GM23338 (cell line): ENCODE results near the gene SLN. TPM values are rescaled to one million over a fixed set of nuclear protein-coding genes. Genes with fewer than 3 reads are reported as not detected.

Experiments
- ATAC-seq: fragments of 200-7000 bp; cut with Tn5 transposase; 3 replicates; pipeline ENCODE4 v1.9.1; 2020
- DNase-seq: peaks from one replicate; pipeline ENCODE4 v3.0.0-alpha.2; 2015; ENCODE audit warnings: low spot score
- H2AFZ ChIP-seq: fragments of 200-600 bp; sonication (generic); 2 replicates; pipeline ENCODE4 v1.8.0; 2016; ENCODE audit warnings: antibody characterized with exemption, mild to moderate bottlenecking, moderate library complexity
- H3F3A ChIP-seq: fragments of 200-600 bp; sonication (generic); replicated peaks from 2 replicates; pipeline ENCODE4 v1.8.0; 2017; ENCODE audit warnings: antibody characterized with exemption, mixed run types, low read depth
- H3K27ac ChIP-seq: fragments of 200-600 bp; sonication (generic); 2 replicates; pipeline ENCODE4 v1.6.1; 2016; ENCODE audit warnings: low read depth
- H3K27me3 ChIP-seq: fragments of 200-600 bp; sonication (generic); 2 replicates; pipeline ENCODE4 v1.8.0; 2016; ENCODE audit warnings: mild to moderate bottlenecking, mixed run types, moderate library complexity; ENCODE audit not compliant: insufficient read depth
- H3K36me3 ChIP-seq: fragments of 200-600 bp; sonication (generic); 2 replicates; pipeline ENCODE4 v1.8.0; 2016; ENCODE audit warnings: mild to moderate bottlenecking; ENCODE audit not compliant: insufficient read depth
- H3K4me1 ChIP-seq: fragments of 200-600 bp; sonication (generic); 2 replicates; pipeline ENCODE4 v1.8.0; 2016; ENCODE audit warnings: mild to moderate bottlenecking, moderate library complexity; ENCODE audit not compliant: insufficient read depth
- H3K4me2 ChIP-seq: fragments of 200-600 bp; sonication (generic); 2 replicates; pipeline ENCODE4 v1.7.1; 2017; ENCODE audit warnings: mixed run types
- H3K4me3 ChIP-seq: fragments of 200-600 bp; sonication (generic); 2 replicates; pipeline ENCODE4 v1.6.1; 2016; ENCODE audit warnings: mixed run types
- H3K79me2 ChIP-seq: fragments of 200-600 bp; sonication (generic); replicated peaks from 2 replicates; pipeline ENCODE4 v1.8.0; 2017; ENCODE audit warnings: mild to moderate bottlenecking; ENCODE audit not compliant: insufficient read depth
- H3K9me2 ChIP-seq: fragments of 200-600 bp; sonication (generic); 2 replicates; pipeline ENCODE4 v1.8.0; 2017; ENCODE audit not compliant: insufficient read depth
- H4K20me1 ChIP-seq: fragments of 200-600 bp; sonication (generic); replicated peaks from 2 replicates; pipeline ENCODE4 v1.8.0; 2017; ENCODE audit warnings: mild to moderate bottlenecking; ENCODE audit not compliant: insufficient read depth
- H3K27ac Mint-ChIP-seq: 2 replicates; pipeline ENCODE4 v1.8.0; 2020; ENCODE audit warnings: inconsistent platforms, mild to moderate bottlenecking, moderate library complexity, mixed read lengths
- H3K27me3 Mint-ChIP-seq: 3 replicates; pipeline ENCODE4 v1.8.0; 2022; ENCODE audit warnings: low read depth, mild to moderate bottlenecking, moderate library complexity, mixed read lengths, inconsistent platforms; ENCODE audit not compliant: insufficient read depth, poor library complexity
- H3K36me3 Mint-ChIP-seq: 3 replicates; pipeline ENCODE4 v1.8.0; 2021; ENCODE audit warnings: low read depth, mild to moderate bottlenecking, inconsistent platforms, moderate library complexity, mixed read lengths
- H3K4me1 Mint-ChIP-seq: 3 replicates; pipeline ENCODE4 v1.8.0; 2020; ENCODE audit warnings: mild to moderate bottlenecking, inconsistent platforms, mixed read lengths
- H3K4me3 Mint-ChIP-seq: 3 replicates; pipeline ENCODE4 v1.8.0; 2021; ENCODE audit warnings: moderate library complexity, mild to moderate bottlenecking, inconsistent platforms, mixed read lengths
- H3K9me3 Mint-ChIP-seq: 3 replicates; pipeline ENCODE4 v1.8.0; 2020; ENCODE audit warnings: moderate library complexity, mild to moderate bottlenecking, inconsistent platforms, mixed read lengths
- CREB1 ChIP-seq: fragments of 250-450 bp; sonication (Bioruptor Pico); IDR thresholded peaks from 2 replicates; pipeline ENCODE4 v1.5.0; 2020; ENCODE audit warnings: low read depth, mild to moderate bottlenecking, moderate library complexity
- CTCF ChIP-seq, 2 experiments: fragments of 200-600 bp in 1 of 2; sonication (generic) in 1 of 2; conservative IDR thresholded peaks; 2 replicates each; pipeline versions ENCODE4 v1.5.1 to v1.6.1; 2016 to 2017; ENCODE audit warnings: antibody characterized with exemption in 2 of 2, low read depth in 2 of 2, mild to moderate bottlenecking in 2 of 2, moderate library complexity in 1 of 2
- EZH2 ChIP-seq: fragments of 200-600 bp; sonication (generic); IDR thresholded peaks from one replicate; pipeline ENCODE4 v1.8.0; 2017; ENCODE audit warnings: antibody characterized with exemption, mild to moderate bottlenecking, low read depth; ENCODE audit not compliant: unreplicated experiment
- EZH2phosphoT487 ChIP-seq: fragments of 200-600 bp; sonication (generic); IDR thresholded peaks from one replicate; pipeline ENCODE4 v1.8.1; 2018; ENCODE audit warnings: antibody characterized with exemption; ENCODE audit not compliant: unreplicated experiment
- JUNB ChIP-seq: IDR thresholded peaks from one replicate; pipeline ENCODE4 v1.6.1; 2016; ENCODE audit warnings: antibody characterized with exemption; ENCODE audit not compliant: unreplicated experiment
- NANOG ChIP-seq: IDR thresholded peaks from 2 replicates; pipeline ENCODE4 v1.6.1; 2016; ENCODE audit warnings: antibody characterized with exemption, borderline replicate concordance
- POLR2AphosphoS5 ChIP-seq: IDR thresholded peaks from 2 replicates; pipeline ENCODE4 v1.6.1; 2016; ENCODE audit warnings: antibody characterized with exemption, low read depth
- REST ChIP-seq: IDR thresholded peaks from one replicate; pipeline ENCODE4 v1.6.1; 2018; ENCODE audit warnings: antibody characterized with exemption; ENCODE audit not compliant: unreplicated experiment
- STAT1 ChIP-seq: IDR thresholded peaks from one replicate; pipeline ENCODE4 v1.6.1; 2016; ENCODE audit warnings: antibody characterized with exemption; ENCODE audit not compliant: unreplicated experiment
- ZNF114 ChIP-seq: fragments of 250-450 bp; sonication (Bioruptor Pico); IDR thresholded peaks from 2 replicates; pipeline ENCODE4 v1.5.0; 2020; ENCODE audit warnings: mild to moderate bottlenecking, moderate library complexity
- ZNF331 ChIP-seq: fragments of 250-450 bp; sonication (Bioruptor Pico); IDR thresholded peaks from 2 replicates; pipeline ENCODE4 v1.5.0; 2020; ENCODE audit warnings: low read depth, mild to moderate bottlenecking, moderate library complexity
- ZNF462 ChIP-seq: fragments of 250-450 bp; sonication (Bioruptor Pico); IDR thresholded peaks from 2 replicates; pipeline ENCODE4 v1.5.0; 2020; ENCODE audit warnings: mild to moderate bottlenecking, moderate library complexity
- polyA plus RNA-seq: library from polyadenylated mRNA; unstranded; fragments of >200 nt; fragmentation: Nextera tagmentation; extraction: Ambion mirVana; gene quantifications from 2 replicates; pipeline ENCODE4 v1.2.1, GENCODE V29; 2016
- total RNA-seq: library from RNA; depleted of rRNA; stranded (reverse); fragments of >200 nt; shearing (Covaris generic); gene quantifications from 2 replicates; pipeline ENCODE4 v1.2.3, GENCODE V29; 2014

Gene SLN
- total and polyA plus RNA-seq, 2 experiments from 2014 or later: not detected

- Mint-ChIP-seq H3K27me3 (no peaks in the 10 kb centered on the region), H3K27ac (no peak overlapping the region), H3K36me3 (no peaks in the 10 kb centered on the region), H3K4me1 (peaks cover 3% of the 10 kb centered on the region; the same call in 2 of the 3 replicates), H3K4me3 (no peak overlapping the region), H3K9me3 (no peaks in the 10 kb centered on the region)
- H3K4me3 ChIP-seq: no peak overlapping the region
- no peaks in the 10 kb centered on the region for H3K27me3 ChIP-seq
- no peak overlapping the region for H3K27ac ChIP-seq
- no peaks in the 10 kb centered on the region; the same call in 1 of the 2 replicates for H3K36me3 ChIP-seq
- H3K79me2 ChIP-seq: no peaks in the 10 kb centered on the region
- ATAC-seq: no peak
- H2AFZ ChIP-seq: no peak overlapping the region
- H3F3A ChIP-seq: no peaks in the 10 kb centered on the region
- no peaks in the 10 kb centered on the region for H4K20me1 ChIP-seq
- H3K9me2 ChIP-seq: no peaks in the 10 kb centered on the region
- TF ChIP-seq POLR2AphosphoS5 (no peak), STAT1 (no peak), EZH2phosphoT487 (no peak), JUNB (no peak), REST (no peak), NANOG (no peak), ZNF114 (CRISPR knock-in tag) (no peak), EZH2 (no peak), CREB1 (CRISPR knock-in tag) (no peak), ZNF331 (CRISPR knock-in tag) (no peak)
- DNase-seq: no peak
- no peak overlapping the region for H3K4me2 ChIP-seq
- no peaks in the 10 kb centered on the region for H3K4me1 ChIP-seq
Measured at GRCh38 chr11:107682572-107682971, 29.3 kb downstream of the SLN start.

GRCh38 chr11:107682171-107682570, 29.7 kb downstream of the SLN start:
- no peaks in the 10 kb centered on the region for H3K27me3 ChIP-seq
- no peak overlapping the region for H3K4me3 ChIP-seq
- Mint-ChIP-seq H3K4me1 (peaks cover 3% of the 10 kb centered on the region; the same call in 2 of the 3 replicates), H3K4me3 (no peak overlapping the region), H3K27me3 (no peaks in the 10 kb centered on the region), H3K36me3 (no peaks in the 10 kb centered on the region), H3K9me3 (no peaks in the 10 kb centered on the region), H3K27ac (no peak overlapping the region)
- H3K79me2 ChIP-seq: no peaks in the 10 kb centered on the region
- H2AFZ ChIP-seq: no peak overlapping the region
- ATAC-seq (no peak), DNase-seq (no peak)
- no peak overlapping the region for H3K27ac ChIP-seq
- H3K4me2 ChIP-seq: no peak overlapping the region
- no peaks in the 10 kb centered on the region for H3K4me1 ChIP-seq
- H3K36me3 ChIP-seq: no peaks in the 10 kb centered on the region; the same call in 1 of the 2 replicates
- H3K9me2 ChIP-seq: no peaks in the 10 kb centered on the region
- H3F3A ChIP-seq: no peaks in the 10 kb centered on the region
- H4K20me1 ChIP-seq: no peaks in the 10 kb centered on the region
- no peak for TF ChIP-seq ZNF462 (CRISPR knock-in tag)
- no peak for TF ChIP-seq EZH2phosphoT487
- no peak for TF ChIP-seq STAT1
- TF ChIP-seq POLR2AphosphoS5: no peak
- no peak for TF ChIP-seq CTCF (conservative IDR thresholded peaks at IDR 0.05; ENCODE audit: low read depth in 2 of 2)
